ENCODE results near the gene WDFY4. TPM values are rescaled to one million over a fixed set of nuclear protein-coding genes. Genes with fewer than 3 reads are reported as not detected.

WDFY4 gene
- polyA plus RNA-seq, 1 donor (not counting 4 experiments of a cell fraction or from before 2014, with no cell fraction given) = 0.04 TPM

DNA sequence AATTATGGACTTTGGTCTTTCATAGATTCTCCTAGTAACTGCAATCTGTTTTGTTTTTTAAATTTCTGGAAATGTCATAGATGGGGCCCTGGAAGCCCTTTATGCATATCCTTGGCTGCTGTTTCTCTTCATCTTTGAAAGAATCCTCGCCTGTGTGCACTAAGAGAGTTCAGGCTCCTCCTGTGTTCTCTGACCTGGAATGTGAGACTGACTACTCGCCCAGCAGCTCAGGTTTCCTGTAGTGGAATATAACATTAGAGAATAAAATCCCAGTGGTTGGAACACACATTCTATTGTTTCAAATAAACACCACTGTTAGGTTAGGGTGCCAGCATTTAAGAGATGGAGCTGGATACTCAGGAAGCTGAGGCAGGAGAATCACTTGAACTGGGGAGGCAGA, 56.3 kb downstream of the WDFY4 start:
- no peaks in the 10 kb centered on the region for H3K4me1 ChIP-seq (ENCODE audit: control insufficient read depth, extremely low read depth, insufficient read depth, low read length)
- no peak overlapping the region for H2AFZ ChIP-seq (ENCODE audit: control insufficient read depth, low read length)
- no peak for TF ChIP-seq EZH2 (IDR thresholded peaks at IDR 0.05; ENCODE audit: low read length)
- TF ChIP-seq, protein P1, sequence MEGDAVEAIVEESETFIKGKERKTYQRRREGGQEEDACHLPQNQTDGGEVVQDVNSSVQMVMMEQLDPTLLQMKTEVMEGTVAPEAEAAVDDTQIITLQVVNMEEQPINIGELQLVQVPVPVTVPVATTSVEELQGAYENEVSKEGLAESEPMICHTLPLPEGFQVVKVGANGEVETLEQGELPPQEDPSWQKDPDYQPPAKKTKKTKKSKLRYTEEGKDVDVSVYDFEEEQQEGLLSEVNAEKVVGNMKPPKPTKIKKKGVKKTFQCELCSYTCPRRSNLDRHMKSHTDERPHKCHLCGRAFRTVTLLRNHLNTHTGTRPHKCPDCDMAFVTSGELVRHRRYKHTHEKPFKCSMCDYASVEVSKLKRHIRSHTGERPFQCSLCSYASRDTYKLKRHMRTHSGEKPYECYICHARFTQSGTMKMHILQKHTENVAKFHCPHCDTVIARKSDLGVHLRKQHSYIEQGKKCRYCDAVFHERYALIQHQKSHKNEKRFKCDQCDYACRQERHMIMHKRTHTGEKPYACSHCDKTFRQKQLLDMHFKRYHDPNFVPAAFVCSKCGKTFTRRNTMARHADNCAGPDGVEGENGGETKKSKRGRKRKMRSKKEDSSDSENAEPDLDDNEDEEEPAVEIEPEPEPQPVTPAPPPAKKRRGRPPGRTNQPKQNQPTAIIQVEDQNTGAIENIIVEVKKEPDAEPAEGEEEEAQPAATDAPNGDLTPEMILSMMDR (optimal IDR thresholded peaks at IDR 0.05 in 1 of 3, IDR thresholded peaks at IDR 0.05 in 1 of 3, conservative IDR thresholded peaks at IDR 0.05 in 1 of 3; ENCODE audit: extremely low read depth in 1 of 3, insufficient read depth in 2 of 3, low read length in 3 of 3) = no peak
- no peaks in the 10 kb centered on the region for H3K9me1 ChIP-seq (ENCODE audit: control insufficient read depth, extremely low read depth, insufficient read depth, low read length)
- no peaks in the 10 kb centered on the region for H4K20me1 ChIP-seq (ENCODE audit: control insufficient read depth, extremely low read depth, insufficient read depth, low read length)
- H3K27ac ChIP-seq (ENCODE audit: control insufficient read depth, insufficient read depth, low read length) = no peak overlapping the region
- H3K36me3 ChIP-seq (ENCODE audit: control insufficient read depth in 2 of 2, extremely low read depth in 1 of 2, insufficient read depth in 2 of 2, low read length in 2 of 2) = no peaks in the 10 kb centered on the region
- no peak overlapping the region for H3K4me2 ChIP-seq (ENCODE audit: control insufficient read depth, extremely low read depth, insufficient read depth, low read depth, low read length)
- DNase-seq (ENCODE audit: low read depth, low spot score) (no peak), FAIRE-seq (no peak)
- no peaks in the 10 kb centered on the region for H3K9me3 ChIP-seq (ENCODE audit: control insufficient read depth, low read depth, low read length)
- no peaks in the 10 kb centered on the region for H3K79me2 ChIP-seq (ENCODE audit: control insufficient read depth, insufficient read depth, low read length)
- dilution Hi-C loops (cut with MboI; ENCODE audit: extremely low pct_ligation_motif_present, low sequenced_read_pairs) = no loop called here
- no peak overlapping the region for H3K9ac ChIP-seq (ENCODE audit: control insufficient read depth, extremely low read depth, insufficient read depth, low read length)
- peaks cover 3% of the 10 kb centered on the region for H3K27me3 ChIP-seq (ENCODE audit: control insufficient read depth, extremely low read depth, insufficient read depth, low read length)
- H3K4me3 ChIP-seq (ENCODE audit: control insufficient read depth in 2 of 3, extremely low read depth in 1 of 3, insufficient read depth in 2 of 3, low read depth in 1 of 3, low read length in 3 of 3) = no peak overlapping the region

DNA sequence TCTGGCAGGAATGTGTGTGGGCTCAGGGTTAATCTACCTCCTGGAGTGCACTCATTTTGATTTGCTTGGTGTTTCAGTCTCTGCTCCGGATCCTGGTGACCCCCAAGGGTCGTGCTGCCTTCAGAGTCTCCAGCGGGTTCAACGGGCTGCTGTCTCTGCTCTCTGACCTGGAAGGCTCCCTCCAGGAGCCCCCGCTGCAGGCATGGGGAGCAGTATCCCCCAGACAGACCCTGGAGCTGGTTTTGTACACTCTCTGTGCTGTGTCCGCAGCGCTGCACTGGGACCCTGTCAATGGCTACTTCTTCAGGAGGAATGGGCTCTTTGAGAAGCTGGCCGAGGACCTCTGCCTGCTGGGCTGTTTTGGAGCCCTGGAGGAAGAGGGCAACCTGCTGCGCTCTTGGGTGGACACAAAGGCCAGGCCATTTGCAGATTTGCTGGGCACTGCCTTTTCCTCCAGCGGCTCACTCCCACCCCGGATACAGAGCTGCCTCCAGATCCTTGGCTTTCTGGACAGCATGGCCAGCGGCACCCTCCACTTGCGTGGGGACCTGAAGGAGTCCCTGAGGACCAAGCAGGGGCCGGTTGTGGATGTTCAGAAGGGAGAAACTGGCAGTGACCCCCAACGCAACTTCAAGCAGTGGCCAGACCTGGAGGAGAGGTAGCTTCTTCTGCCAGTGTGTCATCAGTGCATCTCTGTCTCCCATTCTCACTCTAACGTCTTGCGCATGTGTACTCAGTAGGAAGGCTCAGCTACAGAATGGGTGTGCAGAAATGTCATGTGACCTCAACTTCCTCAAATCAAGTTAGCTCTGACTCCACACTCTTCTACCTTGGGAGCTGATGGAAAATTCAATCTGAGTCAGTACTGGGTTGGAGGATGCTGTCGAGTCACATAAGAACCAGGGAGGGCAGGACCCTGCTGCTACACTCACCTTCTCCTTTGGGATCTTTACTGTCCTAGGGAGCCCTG, 58.5 kb downstream of the WDFY4 start:
- TF ChIP-seq, protein P1 (optimal IDR thresholded peaks at IDR 0.05 in 1 of 3, IDR thresholded peaks at IDR 0.05 in 1 of 3, conservative IDR thresholded peaks at IDR 0.05 in 1 of 3; ENCODE audit: extremely low read depth in 1 of 3, insufficient read depth in 2 of 3, low read length in 3 of 3) = no peak
- no peak for TF ChIP-seq EZH2 (IDR thresholded peaks at IDR 0.05; ENCODE audit: low read length)
- Histone ChIP-seq H2AFZ (ENCODE audit: control insufficient read depth, low read length) (no peak overlapping the region), H4K20me1 (ENCODE audit: control insufficient read depth, extremely low read depth, insufficient read depth, low read length) (no peaks in the 10 kb centered on the region), H3K4me1 (ENCODE audit: control insufficient read depth, extremely low read depth, insufficient read depth, low read length) (no peaks in the 10 kb centered on the region), H3K27ac (ENCODE audit: control insufficient read depth, insufficient read depth, low read length) (no peak overlapping the region), H3K36me3 (ENCODE audit: control insufficient read depth in 2 of 2, extremely low read depth in 1 of 2, insufficient read depth in 2 of 2, low read length in 2 of 2) (no peaks in the 10 kb centered on the region), H3K79me2 (ENCODE audit: control insufficient read depth, insufficient read depth, low read length) (no peaks in the 10 kb centered on the region), H3K9me1 (ENCODE audit: control insufficient read depth, extremely low read depth, insufficient read depth, low read length) (no peaks in the 10 kb centered on the region), H3K27me3 (ENCODE audit: control insufficient read depth, extremely low read depth, insufficient read depth, low read length) (peaks cover 3% of the 10 kb centered on the region), H3K9me3 (ENCODE audit: control insufficient read depth, low read depth, low read length) (no peaks in the 10 kb centered on the region), H3K4me3 (ENCODE audit: control insufficient read depth in 2 of 3, extremely low read depth in 1 of 3, insufficient read depth in 2 of 3, low read depth in 1 of 3, low read length in 3 of 3) (no peak overlapping the region), H3K9ac (ENCODE audit: control insufficient read depth, extremely low read depth, insufficient read depth, low read length) (no peak overlapping the region), H3K4me2 (ENCODE audit: control insufficient read depth, extremely low read depth, insufficient read depth, low read depth, low read length) (no peak overlapping the region)
- no peak for DNase-seq (ENCODE audit: low read depth, low spot score)
- FAIRE-seq = no peak
- dilution Hi-C loops (cut with MboI; ENCODE audit: extremely low pct_ligation_motif_present, low sequenced_read_pairs) = no loop called here

Data from keratinocyte (primary cell).